ENCODE measurements around the gene DAB2. TPM values are rescaled to one million over a fixed set of nuclear protein-coding genes. Genes with fewer than 3 reads are reported as not detected.

DAB2 gene
- total and polyA plus RNA-seq, 2 of the 8 experiments (the other 6 are each of a cell fraction or from before 2014, with no cell fraction given): 2.6 to 4.9 TPM

GRCh38 chr5:39387293-39387692 lies 37.5 kb downstream of the DAB2 start:
- Histone ChIP-seq H3K27me3 (replicated peaks in 1 of 4; ENCODE audit: control insufficient read depth in 3 of 4, extremely low read depth in 1 of 4, insufficient read depth in 3 of 4, low read length in 3 of 4) (no peaks in the 10 kb centered on the region), H3K79me1 (ENCODE audit: low read depth, low read length) (no peaks in the 10 kb centered on the region), H3K4ac (replicated peaks; ENCODE audit: insufficient read length, low read depth, low read length) (no peak overlapping the region), H4K20me1 (replicated peaks in 1 of 2; ENCODE audit: control insufficient read depth in 1 of 2, insufficient read depth in 2 of 2, low read length in 2 of 2) (no peaks in the 10 kb centered on the region), H2BK120ac (replicated peaks; ENCODE audit: low read depth, low read length) (no peak overlapping the region), H4K91ac (replicated peaks; ENCODE audit: insufficient read length, low read length) (no peak overlapping the region), H3K18ac (ENCODE audit: extremely low read depth, low read length) (no peak overlapping the region), H3K9me3 (ENCODE audit: insufficient read depth in 2 of 2, low read depth in 1 of 2, low read length in 1 of 2) (no peaks in the 10 kb centered on the region), H2BK20ac (ENCODE audit: low read length) (no peak overlapping the region), H2BK15ac (ENCODE audit: low read length) (no peak overlapping the region), H3K14ac (ENCODE audit: insufficient read length) (no peak overlapping the region), H4K8ac (ENCODE audit: extremely low read depth, insufficient read depth, low read length) (no peak overlapping the region), H3K27ac (ENCODE audit: low read depth, low read length) (no peak overlapping the region), H2BK5ac (ENCODE audit: low read depth, low read length) (no peak overlapping the region), H3K36me3 (ENCODE audit: control insufficient read depth in 2 of 4, insufficient read depth in 4 of 4, low read length in 3 of 4) (no peaks in the 10 kb centered on the region), H3K23ac (ENCODE audit: insufficient read length) (no peak overlapping the region), H4K5ac (ENCODE audit: insufficient read length, low read depth, low read length) (no peak overlapping the region), H3K4me2 (ENCODE audit: insufficient read depth in 1 of 2, low read depth in 2 of 2, low read length in 2 of 2) (no peak overlapping the region), H3K4me3 (ENCODE audit: extremely low read depth in 1 of 4, insufficient read depth in 2 of 4, low read depth in 3 of 4, low read length in 4 of 4) (no peak overlapping the region), H2AK5ac (ENCODE audit: low read depth, low read length) (no peak overlapping the region), H3K56ac (replicated peaks; ENCODE audit: insufficient read length, low read depth, low read length) (no peak overlapping the region), H3K4me1 (replicated peaks in 1 of 4; ENCODE audit: control insufficient read depth in 3 of 4, insufficient read depth in 4 of 4, low read length in 3 of 4) (no peaks in the 10 kb centered on the region), H3K23me2 (ENCODE audit: low read depth, low read length) (no peaks in the 10 kb centered on the region), H3K79me2 (ENCODE audit: control insufficient read depth in 1 of 2, insufficient read depth in 2 of 2, low read length in 2 of 2) (no peaks in the 10 kb centered on the region), H2BK12ac (ENCODE audit: low read depth, low read length) (no peak overlapping the region), H3K9ac (replicated peaks in 1 of 4; ENCODE audit: extremely low read depth in 1 of 4, low read depth in 3 of 4, low read length in 3 of 4) (no peak overlapping the region), H2AFZ (ENCODE audit: low read length) (no peak overlapping the region)
- FAIRE-seq: no peak
- CTCF ChIA-PET (ENCODE audit: partially characterized antibody): no interaction called here
- POLR2A ChIA-PET (ENCODE audit: partially characterized antibody): no interaction called here
- DNase-seq (ENCODE audit: low read depth in 1 of 2, low spot score in 2 of 2): no peak
- WGBS, 2 experiments (ENCODE audit: extremely low coverage in 1 of 2, insufficient coverage in 1 of 2, insufficient read length in 1 of 2, insufficient replicate concordance in 2 of 2, low coverage in 1 of 2, low lambda C conversion rate in 2 of 2, missing lambda C conversion rate in 1 of 2): 93% methylated on average over 2 of the region's 2 CpGs; no CpG with 5 or more reads in 1 of the 2 experiments
- TF ChIP-seq BCL11A (IDR thresholded peaks at IDR 0.05; ENCODE audit: low read depth in 2 of 2, low read length in 2 of 2): no peak
- no peak for TF ChIP-seq ZNF274 (IDR thresholded peaks at IDR 0.05; ENCODE audit: borderline replicate concordance, extremely low read depth, low read length)
- TF ChIP-seq ATF2 (IDR thresholded peaks at IDR 0.05; ENCODE audit: low read length): no peak
- no peak for TF ChIP-seq SRF (IDR thresholded peaks at IDR 0.05; ENCODE audit: low read depth, low read length)
- TF ChIP-seq SP4 (IDR thresholded peaks at IDR 0.05; ENCODE audit: low read length): no peak
- TF ChIP-seq, protein P1, sequence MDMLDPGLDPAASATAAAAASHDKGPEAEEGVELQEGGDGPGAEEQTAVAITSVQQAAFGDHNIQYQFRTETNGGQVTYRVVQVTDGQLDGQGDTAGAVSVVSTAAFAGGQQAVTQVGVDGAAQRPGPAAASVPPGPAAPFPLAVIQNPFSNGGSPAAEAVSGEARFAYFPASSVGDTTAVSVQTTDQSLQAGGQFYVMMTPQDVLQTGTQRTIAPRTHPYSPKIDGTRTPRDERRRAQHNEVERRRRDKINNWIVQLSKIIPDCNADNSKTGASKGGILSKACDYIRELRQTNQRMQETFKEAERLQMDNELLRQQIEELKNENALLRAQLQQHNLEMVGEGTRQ (IDR thresholded peaks at IDR 0.05; ENCODE audit: low read length): no peak
- no peak for TF ChIP-seq NANOG (IDR thresholded peaks at IDR 0.05; ENCODE audit: insufficient read depth, low read depth, low read length, poor library complexity, severe bottlenecking)
- TF ChIP-seq GABPA (IDR thresholded peaks at IDR 0.05; ENCODE audit: borderline replicate concordance, insufficient read depth, low read length): no peak
- no peak for TF ChIP-seq TCF12 (IDR thresholded peaks at IDR 0.05; ENCODE audit: low read depth, low read length)
- no peak for TF ChIP-seq CTBP2 (IDR thresholded peaks at IDR 0.05; ENCODE audit: borderline replicate concordance, insufficient read depth, insufficient read length, low read length)
- TF ChIP-seq CBX8 (IDR thresholded peaks at IDR 0.05; ENCODE audit: borderline replicate concordance, low read depth, low read length): no peak
- TF ChIP-seq EZH2 (IDR thresholded peaks at IDR 0.05; ENCODE audit: low read depth, low read length, severe bottlenecking): no peak
